ENCODE data around the gene DLGAP1. TPM values are rescaled to one million over a fixed set of nuclear protein-coding genes. Genes with fewer than 3 reads are reported as not detected.

The DLGAP1 gene
- total and polyA plus RNA-seq, 2 donors (not counting 1 experiment from before 2014, with no cell fraction given), result 0.07 to 0.61 TPM

DNA sequence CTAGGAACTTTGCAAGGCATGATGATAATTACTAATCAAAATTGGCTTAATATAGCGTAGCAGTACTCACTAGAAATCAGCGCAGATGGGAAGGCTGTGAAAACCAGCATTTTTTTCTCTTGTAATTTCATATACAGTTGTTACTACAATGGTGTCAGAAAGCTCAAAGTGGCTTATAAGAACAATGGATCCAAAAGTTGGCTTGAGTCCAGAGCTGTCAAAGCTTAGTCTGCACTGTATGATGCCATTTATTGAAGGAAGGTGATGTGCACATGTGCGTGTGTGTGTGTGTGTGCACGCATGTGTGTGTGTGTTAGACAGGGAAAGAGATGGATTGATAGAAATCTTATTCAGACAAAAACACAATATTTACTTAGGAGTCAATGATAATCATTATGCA lies 663.9 kb downstream of the DLGAP1 start:
- Mint-ChIP-seq H3K27ac (no peak overlapping the region), H3K27me3 (peaks cover 20% of the 10 kb centered on the region), H3K9me3 (ENCODE audit: insufficient read depth) (no peaks in the 10 kb centered on the region), H3K4me1 (no peaks in the 10 kb centered on the region), H3K4me3 (no peak overlapping the region)
- TF ChIP-seq, protein P1, sequence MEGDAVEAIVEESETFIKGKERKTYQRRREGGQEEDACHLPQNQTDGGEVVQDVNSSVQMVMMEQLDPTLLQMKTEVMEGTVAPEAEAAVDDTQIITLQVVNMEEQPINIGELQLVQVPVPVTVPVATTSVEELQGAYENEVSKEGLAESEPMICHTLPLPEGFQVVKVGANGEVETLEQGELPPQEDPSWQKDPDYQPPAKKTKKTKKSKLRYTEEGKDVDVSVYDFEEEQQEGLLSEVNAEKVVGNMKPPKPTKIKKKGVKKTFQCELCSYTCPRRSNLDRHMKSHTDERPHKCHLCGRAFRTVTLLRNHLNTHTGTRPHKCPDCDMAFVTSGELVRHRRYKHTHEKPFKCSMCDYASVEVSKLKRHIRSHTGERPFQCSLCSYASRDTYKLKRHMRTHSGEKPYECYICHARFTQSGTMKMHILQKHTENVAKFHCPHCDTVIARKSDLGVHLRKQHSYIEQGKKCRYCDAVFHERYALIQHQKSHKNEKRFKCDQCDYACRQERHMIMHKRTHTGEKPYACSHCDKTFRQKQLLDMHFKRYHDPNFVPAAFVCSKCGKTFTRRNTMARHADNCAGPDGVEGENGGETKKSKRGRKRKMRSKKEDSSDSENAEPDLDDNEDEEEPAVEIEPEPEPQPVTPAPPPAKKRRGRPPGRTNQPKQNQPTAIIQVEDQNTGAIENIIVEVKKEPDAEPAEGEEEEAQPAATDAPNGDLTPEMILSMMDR (IDR thresholded peaks at IDR 0.05), result no peak
- no peak for TF ChIP-seq EZH2 (IDR thresholded peaks at IDR 0.05; ENCODE audit: borderline replicate concordance, insufficient read depth, low read depth, low read length, poor library complexity, severe bottlenecking)
- Histone ChIP-seq H3K27me3 (replicated peaks in 1 of 4; ENCODE audit: control extremely low read depth in 1 of 4, control insufficient read depth in 3 of 4, insufficient read depth in 4 of 4, low read length in 3 of 4) (no peaks in the 10 kb centered on the region), H3K4me2 (replicated peaks; ENCODE audit: low read depth, low read length, poor library complexity, severe bottlenecking) (no peak overlapping the region), H3K4me3 (ENCODE audit: control extremely low read depth in 1 of 5, extremely low read depth in 1 of 5, insufficient read depth in 1 of 5, low read depth in 2 of 5, low read length in 4 of 5) (no peak overlapping the region), H3K79me2 (ENCODE audit: control insufficient read depth, insufficient read depth, low read length) (no peaks in the 10 kb centered on the region), H4K20me1 (ENCODE audit: control insufficient read depth, insufficient read depth, low read length, poor library complexity, severe bottlenecking) (no peaks in the 10 kb centered on the region), H3K9ac (ENCODE audit: low read length) (no peak overlapping the region), H3K27ac (ENCODE audit: low read length in 2 of 2) (no peak overlapping the region), H3K36me3 (replicated peaks in 1 of 2; ENCODE audit: control extremely low read depth in 1 of 2, control insufficient read depth in 1 of 2, extremely low read depth in 1 of 2, insufficient read depth in 2 of 2, low read length in 1 of 2) (no peaks in the 10 kb centered on the region), H2AFZ (ENCODE audit: insufficient read depth, low read depth, low read length, poor library complexity, severe bottlenecking) (no peak overlapping the region), H3K9me3 (ENCODE audit: control extremely low read depth in 1 of 3, control insufficient read depth in 2 of 3, insufficient read depth in 1 of 3, low read length in 2 of 3) (no peaks in the 10 kb centered on the region), H3K4me1 (ENCODE audit: control insufficient read depth in 2 of 2, insufficient read depth in 2 of 2, low read length in 2 of 2) (no peaks in the 10 kb centered on the region)
- intact Hi-C loops (cut with micrococcal nuclease), result no loop called here
- DNase-seq (no peak), ATAC-seq (ENCODE audit: low read depth) (no peak)
- WGBS (ENCODE audit: insufficient coverage), result no CpG with 5 or more reads among the region's 4 CpGs
- CTCF ChIA-PET, result no interaction called here
- POLR2A ChIA-PET, result no interaction called here

DNA sequence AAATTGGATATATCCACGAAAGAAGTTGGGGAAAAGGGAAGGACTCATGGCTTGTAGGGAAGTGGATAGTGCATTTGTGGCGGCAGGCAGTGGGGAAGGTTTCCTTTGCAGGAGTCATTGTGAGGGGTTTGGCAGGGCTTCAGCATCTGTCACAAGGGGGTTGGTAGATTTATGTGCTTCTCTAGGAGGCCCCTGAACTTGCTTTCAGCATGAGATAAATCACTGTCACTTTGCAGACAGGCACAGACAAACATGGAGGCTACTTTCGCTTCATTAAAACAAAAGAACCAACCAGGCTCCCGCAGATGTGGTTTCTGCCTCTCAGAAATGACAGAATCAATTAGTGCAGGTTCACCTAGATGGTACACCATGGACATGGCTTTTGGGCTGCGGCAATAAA lies 664.4 kb downstream of the DLGAP1 start:
- Histone ChIP-seq H3K4me2 (replicated peaks; ENCODE audit: low read depth, low read length, poor library complexity, severe bottlenecking) (no peak overlapping the region), H4K20me1 (ENCODE audit: control insufficient read depth, insufficient read depth, low read length, poor library complexity, severe bottlenecking) (no peaks in the 10 kb centered on the region), H3K27ac (ENCODE audit: low read length in 2 of 2) (no peak overlapping the region), H3K4me3 (ENCODE audit: control extremely low read depth in 1 of 5, extremely low read depth in 1 of 5, insufficient read depth in 1 of 5, low read depth in 2 of 5, low read length in 4 of 5) (no peak overlapping the region), H3K9ac (ENCODE audit: low read length) (no peak overlapping the region), H3K4me1 (ENCODE audit: control insufficient read depth in 2 of 2, insufficient read depth in 2 of 2, low read length in 2 of 2) (no peaks in the 10 kb centered on the region), H3K79me2 (ENCODE audit: control insufficient read depth, insufficient read depth, low read length) (no peaks in the 10 kb centered on the region), H3K36me3 (replicated peaks in 1 of 2; ENCODE audit: control extremely low read depth in 1 of 2, control insufficient read depth in 1 of 2, extremely low read depth in 1 of 2, insufficient read depth in 2 of 2, low read length in 1 of 2) (no peaks in the 10 kb centered on the region), H2AFZ (ENCODE audit: insufficient read depth, low read depth, low read length, poor library complexity, severe bottlenecking) (no peak overlapping the region), H3K27me3 (replicated peaks in 1 of 4; ENCODE audit: control extremely low read depth in 1 of 4, control insufficient read depth in 3 of 4, insufficient read depth in 4 of 4, low read length in 3 of 4) (no peaks in the 10 kb centered on the region), H3K9me3 (ENCODE audit: control extremely low read depth in 1 of 3, control insufficient read depth in 2 of 3, insufficient read depth in 1 of 3, low read length in 2 of 3) (no peaks in the 10 kb centered on the region)
- H3K4me3 Mint-ChIP-seq, result no peak overlapping the region
- no peak for DNase-seq
- H3K9me3 Mint-ChIP-seq (ENCODE audit: insufficient read depth), result no peaks in the 10 kb centered on the region
- ATAC-seq (ENCODE audit: low read depth), result no peak
- TF ChIP-seq, protein P1 (IDR thresholded peaks at IDR 0.05), result no peak
- TF ChIP-seq EZH2 (IDR thresholded peaks at IDR 0.05; ENCODE audit: borderline replicate concordance, insufficient read depth, low read depth, low read length, poor library complexity, severe bottlenecking), result no peak
- ChIA-PET CTCF (no interaction called here), POLR2A (no interaction called here)
- 10% methylated on average over 4 of the region's 5 CpGs for WGBS (ENCODE audit: insufficient coverage)
- intact Hi-C loops (cut with micrococcal nuclease), result no loop called here
- H3K4me1 Mint-ChIP-seq, result no peaks in the 10 kb centered on the region
- peaks cover 20% of the 10 kb centered on the region for H3K27me3 Mint-ChIP-seq
- H3K27ac Mint-ChIP-seq, result no peak overlapping the region
